Measurements from ENCODE around the gene LCLAT1. TPM values are rescaled to one million over a fixed set of nuclear protein-coding genes. Genes with fewer than 3 reads are reported as not detected.
"Not testable (repeated sequence)": the region's sequence is repeated elsewhere in the genome, so short reads cannot be mapped to it uniquely, and the experiment has no call there.

The LCLAT1 gene
- total RNA-seq, 1 donor from 2014 or later = 46.2 TPM

DNA sequence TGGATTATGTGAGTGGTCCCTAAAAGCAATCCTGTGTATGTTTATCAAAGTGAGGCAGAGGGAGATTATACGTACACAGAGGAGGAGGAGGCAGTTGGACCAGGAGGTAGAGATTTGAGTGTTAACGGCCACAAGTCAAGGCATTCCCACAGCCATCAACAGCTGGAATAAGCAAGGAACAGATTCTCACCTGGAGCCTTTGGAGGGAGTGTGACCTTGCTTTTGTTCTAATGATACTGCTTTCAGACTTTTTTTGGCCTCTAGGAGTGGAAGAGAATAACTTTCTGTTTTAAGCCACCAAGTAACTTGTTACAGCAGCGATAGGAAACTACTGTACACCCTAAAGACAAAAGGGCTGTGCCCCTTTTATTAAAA is 18.1 kb downstream of the LCLAT1 start:
- DNase-seq (ENCODE audit: low spot score) = no peak

DNA sequence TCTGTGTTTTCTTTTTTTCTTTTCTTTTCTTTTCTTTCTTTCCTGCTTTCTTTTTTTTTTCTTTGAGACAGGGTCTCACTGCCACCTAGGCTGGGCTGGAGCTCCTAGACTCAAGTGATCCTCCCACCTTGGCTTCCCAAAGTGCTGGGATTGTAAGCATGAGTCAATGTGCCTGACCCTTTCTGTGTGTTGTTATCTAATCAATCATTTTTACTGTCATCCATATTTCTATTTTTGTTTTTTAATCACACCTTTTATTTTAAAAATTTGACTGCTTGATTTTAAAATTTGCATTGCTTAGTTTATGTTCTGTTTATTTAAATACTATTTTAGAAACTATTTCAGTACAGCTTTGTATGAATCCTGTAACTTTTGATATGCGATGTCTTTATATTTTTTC is 19.2 kb downstream of the LCLAT1 start:
- H3K4me3 Mint-ChIP-seq = no peak overlapping the region
- no peak overlapping the region for H3K27ac Mint-ChIP-seq
- no peak for DNase-seq (ENCODE audit: low spot score)
- peaks cover 14% of the 10 kb centered on the region for H3K36me3 Mint-ChIP-seq (ENCODE audit: low read depth)
- H3K9me3 Mint-ChIP-seq = peaks cover 20% of the 10 kb centered on the region
- peaks cover 12% of the 10 kb centered on the region for H3K4me1 Mint-ChIP-seq (ENCODE audit: low read depth)
- intact Hi-C loops (cut with micrococcal nuclease) = no loop called here
- no peaks in the 10 kb centered on the region for H3K27me3 Mint-ChIP-seq (ENCODE audit: insufficient read depth)

More for the DNA sequence above, 18.1 kb downstream of the LCLAT1 start:
- peaks cover 20% of the 10 kb centered on the region for H3K9me3 Mint-ChIP-seq
- no peak overlapping the region for H3K4me3 Mint-ChIP-seq
- peaks cover 12% of the 10 kb centered on the region for H3K4me1 Mint-ChIP-seq (ENCODE audit: low read depth)
- no peak overlapping the region for H3K27ac Mint-ChIP-seq
- no peaks in the 10 kb centered on the region for H3K27me3 Mint-ChIP-seq (ENCODE audit: insufficient read depth)
- peaks cover 14% of the 10 kb centered on the region for H3K36me3 Mint-ChIP-seq (ENCODE audit: low read depth)
- intact Hi-C loops (cut with micrococcal nuclease) = no loop called here

DNA sequence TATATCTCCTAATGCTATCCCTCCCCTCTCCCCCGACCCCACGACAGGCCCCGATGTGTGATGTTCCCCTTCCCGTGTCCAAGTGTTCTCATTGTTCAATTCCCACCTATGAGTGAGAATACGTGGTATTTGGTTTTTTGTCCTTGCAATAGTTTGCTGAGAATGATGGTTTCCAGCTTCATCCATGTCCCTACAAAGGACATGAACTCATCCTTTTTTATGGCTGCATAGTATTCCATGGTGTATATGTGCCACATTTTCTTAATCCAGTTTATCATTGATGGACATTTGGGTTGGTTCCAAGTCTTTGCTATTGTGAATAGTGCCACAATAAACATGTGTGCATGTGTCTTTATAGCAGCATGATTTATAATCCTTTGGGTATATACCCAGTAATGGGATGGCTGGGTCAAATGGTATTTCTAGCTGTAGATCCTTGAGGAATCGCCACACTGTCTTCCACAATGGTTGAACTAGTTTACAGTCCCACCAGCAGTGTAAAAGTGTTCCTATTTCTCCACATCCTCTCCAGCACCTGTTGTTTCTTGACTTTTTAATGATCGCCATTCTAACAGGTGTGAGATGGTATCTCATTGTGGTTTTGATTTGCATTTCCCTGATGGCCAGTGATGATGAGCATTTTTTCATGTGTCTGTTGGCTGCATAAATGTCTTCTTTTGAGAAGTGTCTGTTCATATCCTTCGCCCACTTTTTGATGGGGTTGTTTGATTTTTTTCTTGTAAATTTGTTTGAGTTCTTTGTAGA is 20.2 kb downstream of the LCLAT1 start:
- DNase-seq (ENCODE audit: low spot score); H3K27me3 Mint-ChIP-seq (ENCODE audit: insufficient read depth); H3K4me3 Mint-ChIP-seq; intact Hi-C loops (cut with micrococcal nuclease); H3K27ac Mint-ChIP-seq: not testable (repeated sequence)
- Mint-ChIP-seq H3K9me3 (peaks cover 20% of the 10 kb centered on the region), H3K4me1 (ENCODE audit: low read depth) (peaks cover 20% of the 10 kb centered on the region), H3K36me3 (ENCODE audit: low read depth) (peaks cover 16% of the 10 kb centered on the region)

DNA sequence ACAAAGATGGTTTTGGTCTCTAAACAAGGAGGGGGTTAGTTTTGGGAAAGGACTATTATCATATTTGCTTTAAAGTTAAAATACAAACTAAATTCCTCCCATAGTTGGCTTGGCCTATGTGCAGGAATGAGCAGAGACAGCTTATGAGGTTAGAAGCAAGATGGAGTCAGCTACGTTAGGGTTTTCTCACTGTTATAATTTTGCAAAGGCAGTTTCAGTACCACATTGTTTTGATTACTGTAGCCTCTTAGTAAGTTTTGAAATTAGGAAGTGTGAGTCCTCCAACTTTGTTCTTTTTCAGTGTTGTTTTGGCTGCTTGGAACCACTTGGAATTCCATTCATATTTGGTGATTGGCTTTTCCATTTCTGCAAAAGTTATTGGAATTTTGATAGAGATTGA is 23.4 kb downstream of the LCLAT1 start:
- peaks cover 23% of the 10 kb centered on the region for H3K4me1 Mint-ChIP-seq (ENCODE audit: low read depth)
- no peak overlapping the region for H3K4me3 Mint-ChIP-seq
- no peak for DNase-seq (ENCODE audit: low spot score)
- intact Hi-C loops (cut with micrococcal nuclease) = loop anchor here (5.0 kb wide), 1 partner anchor 98 kb away; no protein-coding TSS in a partner anchor
- H3K36me3 Mint-ChIP-seq (ENCODE audit: low read depth) = peaks cover 17% of the 10 kb centered on the region
- H3K9me3 Mint-ChIP-seq = peaks cover 20% of the 10 kb centered on the region
- no peaks in the 10 kb centered on the region for H3K27me3 Mint-ChIP-seq (ENCODE audit: insufficient read depth)
- H3K27ac Mint-ChIP-seq = no peak overlapping the region

DNA sequence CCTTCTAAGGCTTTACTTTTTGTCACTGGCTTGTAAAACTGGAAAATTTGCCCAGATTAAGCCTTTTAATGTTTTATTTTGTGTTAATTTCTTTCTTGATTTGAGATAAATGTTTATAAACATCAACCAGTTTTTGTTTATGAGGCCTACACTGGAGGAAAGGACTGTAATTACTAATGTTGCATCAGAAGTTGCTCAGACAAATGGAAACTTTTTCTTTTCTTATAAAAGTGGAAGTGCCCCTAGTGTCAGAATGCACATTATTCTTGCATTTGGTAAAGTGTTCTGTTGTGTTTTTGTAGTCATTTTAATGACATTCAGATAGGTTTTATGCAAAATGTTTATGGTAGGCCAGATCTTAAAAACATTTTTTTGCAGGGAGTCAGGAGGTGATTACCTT is 25.3 kb downstream of the LCLAT1 start:
- Mint-ChIP-seq H3K4me3 (no peak overlapping the region), H3K27me3 (ENCODE audit: insufficient read depth) (no peaks in the 10 kb centered on the region), H3K27ac (peak overlapping the region; percentile 5), H3K9me3 (peaks cover 20% of the 10 kb centered on the region), H3K4me1 (ENCODE audit: low read depth) (peaks cover 23% of the 10 kb centered on the region), H3K36me3 (ENCODE audit: low read depth) (peaks cover 17% of the 10 kb centered on the region)
- intact Hi-C loops (cut with micrococcal nuclease) = loop anchor here (2.0 to 5.0 kb wide), 2 partner anchors 24 to 100 kb away; no protein-coding TSS in a partner anchor
- no peak for DNase-seq (ENCODE audit: low spot score)

DNA sequence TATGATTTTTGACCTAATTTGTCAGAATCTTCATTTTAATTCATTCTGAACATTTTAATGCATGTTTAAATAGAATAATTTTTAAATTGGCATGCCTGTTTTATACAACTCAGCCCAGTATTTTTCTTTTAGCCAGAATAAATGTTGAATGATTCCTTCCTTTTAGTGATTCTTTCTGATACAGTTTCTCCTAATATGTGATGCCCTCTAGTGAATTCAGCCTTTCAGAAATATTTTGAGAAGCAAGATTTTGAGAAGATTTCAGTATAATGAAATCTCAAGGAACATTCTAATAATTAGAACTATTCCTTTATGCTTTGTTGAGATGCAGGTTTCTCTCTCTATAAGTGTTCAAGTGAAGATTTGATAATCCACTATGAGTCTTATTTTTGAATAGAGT is 28.5 kb downstream of the LCLAT1 start:
- Mint-ChIP-seq H3K9me3 (no peaks in the 10 kb centered on the region), H3K36me3 (ENCODE audit: low read depth) (peaks cover 13% of the 10 kb centered on the region), H3K27ac (no peak overlapping the region), H3K4me1 (ENCODE audit: low read depth) (peaks cover 16% of the 10 kb centered on the region), H3K4me3 (no peak overlapping the region), H3K27me3 (ENCODE audit: insufficient read depth) (no peaks in the 10 kb centered on the region)
- intact Hi-C loops (cut with micrococcal nuclease) = loop anchor here (5.0 kb wide), 2 partner anchors 238 to 308 kb away; no protein-coding TSS in a partner anchor
- no peak for DNase-seq (ENCODE audit: low spot score)

DNA sequence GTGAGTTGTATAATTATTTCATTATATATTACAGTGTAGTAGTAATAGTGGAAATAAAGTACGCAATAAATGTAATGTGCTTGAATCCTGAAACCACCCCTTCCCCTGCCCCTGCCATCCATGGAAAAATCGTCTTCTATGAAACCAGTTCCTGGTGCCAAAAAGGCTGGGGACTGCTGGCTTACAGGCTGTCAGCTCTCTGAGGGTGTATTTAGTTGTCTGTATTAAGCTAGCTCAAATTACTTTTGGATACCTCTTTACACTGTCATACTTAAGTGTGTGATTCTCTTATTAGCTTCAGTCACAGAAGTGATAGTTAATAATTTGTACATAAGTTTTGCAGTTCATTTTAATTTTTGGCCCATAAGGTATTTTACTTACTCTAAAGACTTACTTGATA is 29.6 kb downstream of the LCLAT1 start:
- H3K9me3 Mint-ChIP-seq = no peaks in the 10 kb centered on the region
- intact Hi-C loops (cut with micrococcal nuclease) = loop anchor here (5.0 kb wide), 2 partner anchors 239 to 309 kb away; no protein-coding TSS in a partner anchor
- H3K4me3 Mint-ChIP-seq = no peak overlapping the region
- peaks cover 14% of the 10 kb centered on the region for H3K4me1 Mint-ChIP-seq (ENCODE audit: low read depth)
- H3K36me3 Mint-ChIP-seq (ENCODE audit: low read depth) = peaks cover 14% of the 10 kb centered on the region
- no peak overlapping the region for H3K27ac Mint-ChIP-seq
- no peak for DNase-seq (ENCODE audit: low spot score)
- no peaks in the 10 kb centered on the region for H3K27me3 Mint-ChIP-seq (ENCODE audit: insufficient read depth)

DNA sequence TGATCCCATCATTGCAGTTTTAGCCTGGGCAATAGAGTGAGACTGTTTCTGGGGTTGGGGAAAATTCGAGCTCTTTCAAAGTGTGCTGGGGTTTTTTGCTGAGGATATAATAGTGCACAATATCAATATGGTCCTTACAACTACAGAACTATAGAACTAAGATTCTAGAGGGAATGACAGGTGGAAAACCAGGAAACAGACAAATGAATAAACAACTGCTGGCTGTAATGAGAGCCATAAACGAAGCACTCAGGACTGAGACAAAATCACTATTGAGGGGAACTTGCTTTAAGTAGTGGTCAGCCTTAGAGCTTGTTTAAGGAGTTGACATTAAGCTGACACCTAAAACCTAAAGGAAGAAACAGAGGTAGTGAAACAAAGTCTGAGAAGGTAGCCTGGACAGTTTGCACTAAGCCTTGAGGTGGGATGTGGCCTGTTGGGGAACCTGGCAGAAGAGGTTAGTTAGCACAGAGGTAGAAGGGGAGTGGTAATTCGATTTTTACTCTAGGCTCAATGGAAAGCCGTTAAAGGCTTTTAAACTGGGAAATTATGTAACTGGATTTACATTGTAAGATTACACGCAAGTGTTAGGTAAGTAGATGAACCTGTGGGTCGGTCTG is 33.8 kb downstream of the LCLAT1 start:
- Mint-ChIP-seq H3K27ac (peak overlapping the region; percentile 13), H3K36me3 (ENCODE audit: low read depth) (peaks cover 13% of the 10 kb centered on the region), H3K4me3 (no peak overlapping the region), H3K4me1 (ENCODE audit: low read depth) (no peaks in the 10 kb centered on the region), H3K27me3 (ENCODE audit: insufficient read depth) (no peaks in the 10 kb centered on the region), H3K9me3 (no peaks in the 10 kb centered on the region)
- DNase-seq (ENCODE audit: low spot score) = no peak
- intact Hi-C loops (cut with micrococcal nuclease) = no loop called here

DNA sequence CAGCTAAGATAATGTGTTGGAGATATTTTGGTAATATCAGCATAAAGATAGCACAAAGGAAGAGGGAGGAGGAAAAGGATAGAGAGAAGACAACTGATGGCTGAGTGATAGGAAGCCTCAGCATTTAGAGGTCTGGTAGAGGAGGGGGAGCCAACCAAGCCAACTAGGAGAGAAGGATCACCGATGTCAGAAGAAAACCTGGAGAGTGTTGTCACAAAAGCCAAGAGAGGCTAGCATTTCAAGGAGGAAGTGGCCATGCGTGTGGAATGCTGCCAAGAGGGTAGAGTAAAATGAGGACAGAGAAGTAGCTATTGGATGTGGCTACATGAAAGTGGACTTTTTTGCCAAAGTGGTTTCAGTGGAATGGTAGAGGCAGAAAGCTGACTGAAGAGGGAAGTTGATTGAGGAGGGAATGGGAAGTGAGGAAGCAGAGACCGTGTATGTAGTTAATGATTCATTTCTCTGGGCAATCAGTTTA is 34.3 kb downstream of the LCLAT1 start:
- Mint-ChIP-seq H3K27ac (peak overlapping the region; percentile 13), H3K27me3 (ENCODE audit: insufficient read depth) (no peaks in the 10 kb centered on the region), H3K4me1 (ENCODE audit: low read depth) (peaks cover 3% of the 10 kb centered on the region), H3K36me3 (ENCODE audit: low read depth) (peaks cover 14% of the 10 kb centered on the region), H3K9me3 (no peaks in the 10 kb centered on the region), H3K4me3 (no peak overlapping the region)
- intact Hi-C loops (cut with micrococcal nuclease) = no loop called here
- no peak for DNase-seq (ENCODE audit: low spot score)

DNA sequence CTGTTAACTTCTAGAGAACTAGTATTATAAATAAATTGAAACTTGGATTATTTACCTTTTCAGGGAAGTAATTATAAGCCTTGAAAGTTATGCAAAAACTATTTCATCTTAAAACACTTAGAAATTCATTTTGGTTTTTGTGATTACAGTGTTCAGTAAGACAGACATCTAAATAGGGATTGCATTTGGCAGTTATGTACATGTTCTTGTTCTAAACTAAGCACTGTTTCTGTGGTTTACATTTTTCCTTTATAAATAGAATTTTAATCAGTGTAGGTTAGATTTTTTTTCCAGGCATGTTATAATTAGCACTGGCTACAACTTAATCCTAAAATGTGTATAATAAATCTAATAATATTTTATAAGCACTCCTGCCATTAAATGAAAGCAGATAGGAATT is 35.0 kb downstream of the LCLAT1 start:
- intact Hi-C loops (cut with micrococcal nuclease) = no loop called here
- H3K4me3 Mint-ChIP-seq = no peak overlapping the region
- H3K27me3 Mint-ChIP-seq (ENCODE audit: insufficient read depth) = no peaks in the 10 kb centered on the region
- H3K36me3 Mint-ChIP-seq (ENCODE audit: low read depth) = peaks cover 15% of the 10 kb centered on the region
- no peaks in the 10 kb centered on the region for H3K9me3 Mint-ChIP-seq
- peaks cover 9% of the 10 kb centered on the region for H3K4me1 Mint-ChIP-seq (ENCODE audit: low read depth)
- DNase-seq (ENCODE audit: low spot score) = no peak
- H3K27ac Mint-ChIP-seq = no peak overlapping the region

DNA sequence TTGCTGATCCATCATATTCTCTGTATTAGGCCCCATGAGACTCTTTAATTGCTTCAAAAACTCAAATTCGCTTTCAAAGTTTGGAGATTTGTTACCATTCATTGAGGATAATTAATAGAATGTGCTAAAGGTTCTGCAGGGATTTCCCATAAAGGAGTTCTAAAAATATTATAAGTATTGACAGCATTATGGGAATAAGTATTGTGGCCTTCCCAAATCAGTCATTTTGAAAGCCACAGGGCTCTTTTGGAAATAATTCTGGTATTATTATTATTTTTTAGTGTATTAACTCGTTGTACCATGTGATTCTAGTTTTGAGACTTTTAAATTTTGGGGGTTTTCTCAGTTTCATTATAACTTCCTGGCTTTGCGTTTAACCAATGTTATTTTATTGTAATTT is 37.1 kb downstream of the LCLAT1 start:
- DNase-seq (ENCODE audit: low spot score) = no peak
- Mint-ChIP-seq H3K27me3 (ENCODE audit: insufficient read depth) (no peaks in the 10 kb centered on the region), H3K4me3 (no peak overlapping the region), H3K27ac (no peak overlapping the region), H3K36me3 (ENCODE audit: low read depth) (peaks cover 11% of the 10 kb centered on the region), H3K4me1 (ENCODE audit: low read depth) (peaks cover 28% of the 10 kb centered on the region), H3K9me3 (no peaks in the 10 kb centered on the region)
- intact Hi-C loops (cut with micrococcal nuclease) = no loop called here

DNA sequence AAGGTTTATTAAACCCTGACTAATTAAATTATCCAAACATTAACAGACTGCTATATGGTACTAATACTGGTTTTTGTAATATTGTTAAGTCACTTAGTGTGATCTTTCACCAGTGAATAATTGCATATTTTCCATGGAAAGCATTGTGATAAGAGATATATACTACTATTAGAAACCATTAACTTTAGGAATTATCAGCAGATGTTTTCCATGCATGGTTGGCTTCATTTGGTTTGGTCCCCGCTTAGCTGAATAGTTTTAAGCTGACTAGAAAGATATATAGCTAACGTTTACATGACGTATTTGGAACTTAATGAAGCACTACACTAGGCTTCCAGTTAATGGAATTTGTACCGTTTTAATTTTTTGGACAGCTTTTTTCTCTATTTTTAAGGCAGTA is 37.9 kb downstream of the LCLAT1 start:
- Mint-ChIP-seq H3K36me3 (ENCODE audit: low read depth) (peaks cover 12% of the 10 kb centered on the region), H3K4me3 (no peak overlapping the region), H3K9me3 (no peaks in the 10 kb centered on the region), H3K27ac (no peak overlapping the region), H3K27me3 (ENCODE audit: insufficient read depth) (no peaks in the 10 kb centered on the region), H3K4me1 (ENCODE audit: low read depth) (peaks cover 28% of the 10 kb centered on the region)
- DNase-seq (ENCODE audit: low spot score) = no peak
- intact Hi-C loops (cut with micrococcal nuclease) = no loop called here

DNA sequence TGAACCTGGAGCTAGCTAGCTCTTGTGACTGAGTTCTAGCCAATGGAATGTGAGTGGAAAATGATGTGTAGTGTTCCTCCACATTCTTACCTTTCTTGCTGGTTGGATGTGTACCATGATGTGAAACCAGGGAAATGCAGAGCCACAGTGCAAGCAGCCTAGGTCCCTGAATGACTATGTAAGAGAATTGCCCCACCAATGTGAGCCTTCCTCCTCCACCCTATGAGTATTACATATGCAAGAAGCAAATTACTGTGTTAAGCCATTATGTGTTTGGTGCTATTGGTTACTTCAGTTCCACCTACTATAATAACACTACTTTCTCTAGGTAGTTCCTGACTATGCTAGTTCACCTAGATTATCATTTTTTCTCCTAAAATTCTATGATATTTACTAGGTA is 39.6 kb downstream of the LCLAT1 start:
- Mint-ChIP-seq H3K9me3 (no peaks in the 10 kb centered on the region), H3K4me1 (ENCODE audit: low read depth) (peaks cover 28% of the 10 kb centered on the region), H3K27ac (no peak overlapping the region), H3K4me3 (no peak overlapping the region), H3K27me3 (ENCODE audit: insufficient read depth) (no peaks in the 10 kb centered on the region), H3K36me3 (ENCODE audit: low read depth) (peaks cover 6% of the 10 kb centered on the region)
- no peak for DNase-seq (ENCODE audit: low spot score)
- intact Hi-C loops (cut with micrococcal nuclease) = no loop called here

Data from activated T-helper 1 cell treated with anti-CD3 and anti-CD28 coated beads, Interleukin-12 subunit alpha, Interleukin-12 subunit beta, Interleukin-2, Interleukin-4 antibody, amounts not matched to agents 30 ng/mL and 10 ng/mL and 1 ng/mL, durations not matched to agents 14 hours and 24 hours and 36 hours (primary cell).